SK-N-SH (cell line): ENCODE measurements around the gene SREK1IP1.

Experiments used
- EP300 ChIP-seq, 2 experiments: IDR thresholded peaks; 2 replicates each; pipeline versions ENCODE4 v1.4.0 to v1.6.1; 2012; ENCODE audit warnings: borderline replicate concordance in 1 of 2, low read depth in 1 of 2, low read length in 1 of 2
- EZH2phosphoT487 ChIP-seq: fragments of 200-600 bp; sonication (generic); IDR thresholded peaks from 2 replicates; pipeline ENCODE4 v1.6.1; 2017; ENCODE audit warnings: low read depth, mixed run types, mild to moderate bottlenecking, antibody characterized with exemption, moderate library complexity, borderline replicate concordance
- FOXM1 ChIP-seq: IDR thresholded peaks from 2 replicates; pipeline ENCODE4 v1.4.0; 2012; ENCODE audit warnings: low read depth, mild to moderate bottlenecking
- GABPA ChIP-seq: IDR thresholded peaks from 2 replicates; pipeline ENCODE4 v1.4.0; 2012; ENCODE audit warnings: low read depth, mild to moderate bottlenecking
- MAX ChIP-seq: IDR thresholded peaks from 2 replicates; pipeline ENCODE4 v1.4.0; 2012; ENCODE audit warnings: low read depth
- POLR2AphosphoS5 ChIP-seq: IDR thresholded peaks from 2 replicates; pipeline ENCODE4 v1.6.1; 2012; ENCODE audit warnings: low read depth, low read length
- SIN3A ChIP-seq: IDR thresholded peaks from 2 replicates; pipeline ENCODE4 v1.6.1; 2012; ENCODE audit warnings: low read depth, mild to moderate bottlenecking, low read length, moderate library complexity, borderline replicate concordance
- TAF1 ChIP-seq: IDR thresholded peaks from 2 replicates; pipeline ENCODE4 v1.6.1; 2012; ENCODE audit warnings: low read depth, mild to moderate bottlenecking, low read length, moderate library complexity, borderline replicate concordance
- TF ChIP-seq, protein P1 (sequence below): fragments of 200-600 bp; sonication (generic); IDR thresholded peaks from 2 replicates; pipeline ENCODE4 v1.6.1; 2017; ENCODE audit warnings: antibody characterized with exemption, mild to moderate bottlenecking, moderate library complexity
- TF ChIP-seq, protein P2 (sequence below): IDR thresholded peaks from 2 replicates; pipeline ENCODE4 v1.4.0; 2012; ENCODE audit warnings: low read depth, borderline replicate concordance

- TF ChIP-seq, protein P1, sequence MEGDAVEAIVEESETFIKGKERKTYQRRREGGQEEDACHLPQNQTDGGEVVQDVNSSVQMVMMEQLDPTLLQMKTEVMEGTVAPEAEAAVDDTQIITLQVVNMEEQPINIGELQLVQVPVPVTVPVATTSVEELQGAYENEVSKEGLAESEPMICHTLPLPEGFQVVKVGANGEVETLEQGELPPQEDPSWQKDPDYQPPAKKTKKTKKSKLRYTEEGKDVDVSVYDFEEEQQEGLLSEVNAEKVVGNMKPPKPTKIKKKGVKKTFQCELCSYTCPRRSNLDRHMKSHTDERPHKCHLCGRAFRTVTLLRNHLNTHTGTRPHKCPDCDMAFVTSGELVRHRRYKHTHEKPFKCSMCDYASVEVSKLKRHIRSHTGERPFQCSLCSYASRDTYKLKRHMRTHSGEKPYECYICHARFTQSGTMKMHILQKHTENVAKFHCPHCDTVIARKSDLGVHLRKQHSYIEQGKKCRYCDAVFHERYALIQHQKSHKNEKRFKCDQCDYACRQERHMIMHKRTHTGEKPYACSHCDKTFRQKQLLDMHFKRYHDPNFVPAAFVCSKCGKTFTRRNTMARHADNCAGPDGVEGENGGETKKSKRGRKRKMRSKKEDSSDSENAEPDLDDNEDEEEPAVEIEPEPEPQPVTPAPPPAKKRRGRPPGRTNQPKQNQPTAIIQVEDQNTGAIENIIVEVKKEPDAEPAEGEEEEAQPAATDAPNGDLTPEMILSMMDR: no peak
- TF ChIP-seq EP300 (IDR thresholded peaks at IDR 0.05; ENCODE audit: borderline replicate concordance in 1 of 2, low read depth in 1 of 2, low read length in 1 of 2): no peak
- TF ChIP-seq, protein P2, sequence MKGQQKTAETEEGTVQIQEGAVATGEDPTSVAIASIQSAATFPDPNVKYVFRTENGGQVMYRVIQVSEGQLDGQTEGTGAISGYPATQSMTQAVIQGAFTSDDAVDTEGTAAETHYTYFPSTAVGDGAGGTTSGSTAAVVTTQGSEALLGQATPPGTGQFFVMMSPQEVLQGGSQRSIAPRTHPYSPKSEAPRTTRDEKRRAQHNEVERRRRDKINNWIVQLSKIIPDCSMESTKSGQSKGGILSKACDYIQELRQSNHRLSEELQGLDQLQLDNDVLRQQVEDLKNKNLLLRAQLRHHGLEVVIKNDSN: no peak
- no peak for TF ChIP-seq TAF1
- no peak for TF ChIP-seq POLR2AphosphoS5
- no peak for TF ChIP-seq MAX
- no peak for TF ChIP-seq EZH2phosphoT487
- no peak for TF ChIP-seq GABPA
- TF ChIP-seq FOXM1: no peak
- TF ChIP-seq SIN3A: no peak
Measured at GRCh38 chr5:64814073-64814472, 45.6 kb upstream of the SREK1IP1 start.
